ENCODE measurements around the gene C4orf17. TPM values are rescaled to one million over a fixed set of nuclear protein-coding genes. Genes with fewer than 3 reads are reported as not detected.
"Not testable (repeated sequence)": the region's sequence is repeated elsewhere in the genome, so short reads cannot be mapped to it uniquely, and the experiment has no call there.

C4orf17 gene
- not detected in 2 replicates for total RNA-seq

DNA sequence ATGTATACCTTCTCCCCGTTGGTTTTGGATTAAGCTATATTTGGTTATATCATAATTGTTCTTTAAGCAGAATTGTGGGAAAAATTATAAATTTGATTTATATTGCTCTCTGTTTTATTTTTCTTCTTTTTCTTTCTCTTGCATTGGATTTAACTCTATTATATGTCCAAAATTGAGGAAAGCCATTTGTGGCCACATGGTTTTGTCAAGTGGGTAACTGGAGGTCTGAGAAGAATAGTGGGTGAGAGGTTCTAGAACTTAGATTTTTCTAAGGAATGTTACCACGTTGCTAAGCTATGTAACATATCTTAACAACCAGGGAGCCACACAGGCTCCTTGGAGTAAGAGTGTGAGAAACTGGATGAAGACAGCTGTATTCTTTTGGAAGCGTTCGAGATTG is at the start of gene C4orf17:
Gene C4orf17, plus strand, starts transcription at position 301 of the 400 bp plus-strand sequence. CDS start 2,061 bp downstream, outside the sequence.
- Mint-ChIP-seq H3K9me3 (peaks cover 18% of the 10 kb centered on the region), H3K27ac (no peak within 1 kb of the TSS), H3K4me1 (peaks cover 28% of the 10 kb centered on the region), H3K27me3 (peaks cover 4% of the 10 kb centered on the region), H3K36me3 (ENCODE audit: low read depth) (no peaks in the 10 kb centered on the region), H3K4me3 (no peak within 1 kb of the TSS)
- intact Hi-C loops (cut with micrococcal nuclease) = no loop called here
- DNase-seq = no peak

DNA sequence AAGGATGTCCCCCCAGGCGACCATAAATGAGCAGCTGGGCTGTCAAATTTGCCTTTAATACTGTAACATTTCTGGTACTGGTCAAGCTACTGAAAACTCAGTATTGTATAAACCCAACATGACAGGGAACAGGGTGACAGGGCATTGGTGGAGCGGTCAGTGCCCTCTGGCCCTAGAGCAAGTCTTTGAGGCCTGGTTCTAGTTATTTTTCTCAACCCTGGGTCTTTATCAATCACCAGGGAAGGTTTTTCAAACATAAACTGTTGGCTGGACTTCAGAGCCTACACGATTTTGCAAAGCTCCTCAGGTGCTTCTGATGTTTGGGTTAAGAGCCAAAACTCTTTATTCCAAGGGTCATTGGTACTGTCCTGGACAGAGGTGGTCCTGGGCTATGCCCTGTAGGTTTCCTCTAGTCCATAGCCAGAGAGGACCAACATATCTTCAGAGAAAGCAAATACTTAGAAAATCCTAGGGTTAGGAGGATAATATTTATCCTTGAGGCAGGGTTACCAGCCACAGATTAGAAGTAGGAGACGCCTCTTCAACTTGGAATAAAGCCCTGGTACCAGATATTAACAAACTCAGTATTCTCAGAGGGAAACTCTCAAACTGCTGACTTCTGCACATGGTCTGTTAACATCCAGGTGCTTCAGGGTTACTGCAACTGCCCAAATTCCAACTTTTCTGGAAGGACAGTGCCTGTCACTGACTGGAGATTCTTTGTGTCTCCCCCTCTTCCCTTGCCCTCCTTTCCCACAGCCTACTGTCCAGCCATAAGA is 49.0 kb upstream of the C4orf17 start:
- no peak for DNase-seq
- no peak overlapping the region for H3K27ac Mint-ChIP-seq
- no peaks in the 10 kb centered on the region for H3K36me3 Mint-ChIP-seq (ENCODE audit: low read depth)
- no peaks in the 10 kb centered on the region for H3K9me3 Mint-ChIP-seq
- H3K4me1 Mint-ChIP-seq = no peaks in the 10 kb centered on the region
- peaks cover 21% of the 10 kb centered on the region for H3K27me3 Mint-ChIP-seq
- intact Hi-C loops (cut with micrococcal nuclease) = loop anchor here (5.0 to 10.0 kb wide), 2 partner anchors 343 to 465 kb away; partner anchors contain the start of gene METAP1
- H3K4me3 Mint-ChIP-seq = no peak overlapping the region

- intact Hi-C loops (cut with micrococcal nuclease) = loop anchor here (1.0 to 10.0 kb wide), 3 partner anchors 342 to 466 kb away; partner anchors contain the start of gene METAP1
- Mint-ChIP-seq H3K27ac (no peak overlapping the region), H3K36me3 (ENCODE audit: low read depth) (no peaks in the 10 kb centered on the region), H3K9me3 (no peaks in the 10 kb centered on the region), H3K4me1 (no peaks in the 10 kb centered on the region), H3K27me3 (peaks cover 22% of the 10 kb centered on the region), H3K4me3 (no peak overlapping the region)
- peak; percentile 82 for DNase-seq
Observed at GRCh38 chr4:99462875-99463464, 47.9 kb upstream of the C4orf17 start.

GRCh38 chr4:99463566-99463965 is 47.3 kb upstream of the C4orf17 start:
- intact Hi-C loops (cut with micrococcal nuclease) = loop anchor here (1.0 to 10.0 kb wide), 3 partner anchors 341 to 466 kb away; partner anchors contain the start of gene METAP1

GRCh38 chr4:99467887-99468286 is 42.9 kb upstream of the C4orf17 start:
- DNase-seq = no peak
- Mint-ChIP-seq H3K27me3 (peaks cover 17% of the 10 kb centered on the region), H3K27ac (no peak overlapping the region), H3K4me3 (no peak overlapping the region), H3K36me3 (ENCODE audit: low read depth) (no peaks in the 10 kb centered on the region), H3K9me3 (no peaks in the 10 kb centered on the region), H3K4me1 (no peaks in the 10 kb centered on the region)
- intact Hi-C loops (cut with micrococcal nuclease) = loop anchor here (10.0 kb wide), 1 partner anchor 337 kb away; no protein-coding TSS in a partner anchor

More at GRCh38 chr4:99463566-99463965, 47.3 kb upstream of the C4orf17 start:
- Mint-ChIP-seq H3K27me3 (peaks cover 23% of the 10 kb centered on the region), H3K36me3 (ENCODE audit: low read depth) (no peaks in the 10 kb centered on the region), H3K27ac (no peak overlapping the region), H3K9me3 (no peaks in the 10 kb centered on the region), H3K4me3 (no peak overlapping the region), H3K4me1 (no peaks in the 10 kb centered on the region)
- no peak for DNase-seq

DNA sequence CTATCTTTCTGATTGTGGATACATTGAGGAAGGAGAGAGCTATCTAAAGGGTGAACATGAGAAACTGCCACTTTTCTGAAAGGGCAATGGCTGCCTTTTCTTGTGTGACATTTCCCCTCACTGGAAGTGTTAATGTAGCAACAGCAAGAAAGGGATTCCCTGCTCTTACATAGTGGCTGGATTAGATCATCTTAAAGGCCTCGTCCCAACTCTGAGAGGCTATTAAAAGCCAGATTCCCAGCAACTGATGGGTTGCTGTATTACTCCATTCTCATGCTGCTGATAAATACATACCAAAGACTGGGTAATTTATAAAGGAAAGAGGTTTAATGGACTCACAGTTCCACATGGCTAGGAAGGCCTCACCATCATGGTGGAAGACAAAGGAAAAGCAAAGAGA is 41.9 kb upstream of the C4orf17 start:
- Mint-ChIP-seq H3K9me3 (no peaks in the 10 kb centered on the region), H3K4me3 (no peak overlapping the region), H3K36me3 (ENCODE audit: low read depth) (no peaks in the 10 kb centered on the region), H3K27me3 (peaks cover 14% of the 10 kb centered on the region), H3K27ac (no peak overlapping the region), H3K4me1 (no peaks in the 10 kb centered on the region)
- DNase-seq = no peak
- intact Hi-C loops (cut with micrococcal nuclease) = loop anchor here (10.0 kb wide), 1 partner anchor 336 kb away; no protein-coding TSS in a partner anchor

- no peaks in the 10 kb centered on the region for H3K4me1 Mint-ChIP-seq
- intact Hi-C loops (cut with micrococcal nuclease) = no loop called here
- H3K4me3 Mint-ChIP-seq = no peak overlapping the region
- no peak overlapping the region for H3K27ac Mint-ChIP-seq
- no peaks in the 10 kb centered on the region for H3K9me3 Mint-ChIP-seq
- H3K36me3 Mint-ChIP-seq (ENCODE audit: low read depth) = no peaks in the 10 kb centered on the region
- DNase-seq = no peak
- peaks cover 14% of the 10 kb centered on the region for H3K27me3 Mint-ChIP-seq
Observed at GRCh38 chr4:99471349-99471748, 39.5 kb upstream of the C4orf17 start.

DNA sequence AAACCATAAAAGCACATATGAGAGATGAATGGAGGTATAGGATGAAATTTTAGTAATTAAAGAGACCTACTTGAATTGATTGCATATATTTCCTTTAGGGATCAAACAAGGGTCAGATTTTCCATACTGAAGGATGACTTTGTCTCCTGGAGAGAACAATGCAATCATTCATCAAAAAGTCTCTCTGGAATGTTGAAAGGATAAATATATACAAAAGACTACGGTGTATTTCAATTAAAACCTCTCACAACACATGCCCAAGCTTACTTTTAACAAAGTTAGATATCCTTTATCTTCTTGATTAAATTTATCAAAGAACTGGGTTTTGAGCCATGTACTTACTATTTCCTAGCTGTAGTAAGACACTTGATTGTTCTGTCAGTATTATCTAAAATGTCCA is 38.9 kb upstream of the C4orf17 start:
- no peak for DNase-seq
- Mint-ChIP-seq H3K27ac (no peak overlapping the region), H3K27me3 (peaks cover 14% of the 10 kb centered on the region), H3K4me3 (no peak overlapping the region), H3K9me3 (no peaks in the 10 kb centered on the region), H3K4me1 (no peaks in the 10 kb centered on the region), H3K36me3 (ENCODE audit: low read depth) (no peaks in the 10 kb centered on the region)
- intact Hi-C loops (cut with micrococcal nuclease) = no loop called here

DNA sequence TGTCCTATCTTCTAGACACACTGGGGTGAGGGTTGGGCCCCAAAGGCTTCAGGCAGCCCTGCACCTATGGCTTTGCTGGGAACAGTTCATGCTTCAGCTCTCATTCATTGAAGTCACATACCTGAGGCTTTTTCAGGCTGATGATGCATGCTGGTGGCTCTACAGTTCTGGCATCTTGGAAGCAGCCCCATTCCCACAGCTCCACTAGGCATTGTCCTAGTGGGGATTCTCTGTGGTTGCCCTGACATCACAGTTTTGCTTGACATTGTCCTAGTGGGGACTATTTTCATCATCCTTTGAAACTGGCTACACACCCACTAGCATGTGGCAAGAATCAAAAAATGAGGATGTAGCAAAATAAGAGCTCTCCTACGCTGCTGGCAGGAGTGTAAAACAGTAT is 37.7 kb upstream of the C4orf17 start:
- no peak for DNase-seq
- Mint-ChIP-seq H3K4me1 (no peaks in the 10 kb centered on the region), H3K27me3 (peaks cover 8% of the 10 kb centered on the region), H3K36me3 (ENCODE audit: low read depth) (no peaks in the 10 kb centered on the region), H3K4me3 (no peak overlapping the region), H3K27ac (no peak overlapping the region), H3K9me3 (no peaks in the 10 kb centered on the region)
- intact Hi-C loops (cut with micrococcal nuclease) = no loop called here

- Mint-ChIP-seq H3K9me3 (peaks cover 27% of the 10 kb centered on the region), H3K4me1 (no peaks in the 10 kb centered on the region), H3K36me3 (ENCODE audit: low read depth) (no peaks in the 10 kb centered on the region), H3K4me3 (no peak overlapping the region), H3K27me3 (peaks cover 5% of the 10 kb centered on the region), H3K27ac (no peak overlapping the region)
- no peak for DNase-seq
- intact Hi-C loops (cut with micrococcal nuclease) = no loop called here
Observed at GRCh38 chr4:99483636-99484035, 27.2 kb upstream of the C4orf17 start.

DNA sequence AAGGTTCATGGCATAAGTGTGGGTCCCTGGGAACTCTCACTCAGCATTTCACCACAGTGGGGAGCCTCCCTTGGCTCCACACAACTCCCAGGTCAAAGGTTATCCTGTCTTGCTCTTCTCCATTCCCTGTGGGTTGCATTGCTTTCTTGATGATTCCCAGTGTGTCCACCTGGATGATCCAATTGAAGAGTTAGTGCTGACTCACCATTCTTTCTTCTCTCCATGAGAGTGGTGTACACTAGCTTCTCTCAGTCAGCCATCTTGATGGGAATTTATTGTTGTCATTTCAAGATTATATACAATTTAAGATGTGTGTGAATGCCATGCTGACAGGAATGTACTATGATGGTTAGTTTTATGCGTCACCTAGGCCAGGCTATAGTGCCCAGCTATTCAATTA is 25.6 kb upstream of the C4orf17 start:
- peaks cover 32% of the 10 kb centered on the region for H3K9me3 Mint-ChIP-seq
- peaks cover 3% of the 10 kb centered on the region for H3K27me3 Mint-ChIP-seq
- intact Hi-C loops (cut with micrococcal nuclease) = no loop called here
- H3K4me3 Mint-ChIP-seq = no peak overlapping the region
- no peak overlapping the region for H3K27ac Mint-ChIP-seq
- DNase-seq = no peak
- H3K36me3 Mint-ChIP-seq (ENCODE audit: low read depth) = no peaks in the 10 kb centered on the region
- no peaks in the 10 kb centered on the region for H3K4me1 Mint-ChIP-seq

DNA sequence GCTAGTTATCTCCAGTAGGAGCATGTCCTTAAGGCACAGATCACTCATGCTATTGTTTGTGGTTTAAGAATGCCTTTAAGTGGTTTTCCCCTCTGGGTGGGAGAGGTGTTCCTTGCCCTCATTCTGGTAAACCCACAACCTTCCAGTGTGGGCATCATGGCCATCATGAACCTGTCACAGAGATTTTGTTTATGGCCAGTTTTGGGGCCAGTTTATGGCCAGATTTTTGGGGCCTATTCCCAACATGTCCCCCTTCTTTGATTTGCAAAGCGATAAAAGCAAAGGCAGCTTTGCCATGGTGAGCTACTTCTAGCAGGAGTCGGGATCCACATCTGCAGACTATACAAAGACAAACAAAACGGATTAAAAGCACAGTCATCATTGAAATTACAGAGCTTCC is 24.2 kb upstream of the C4orf17 start:
- H3K27ac Mint-ChIP-seq; H3K27me3 Mint-ChIP-seq; H3K4me3 Mint-ChIP-seq; H3K36me3 Mint-ChIP-seq (ENCODE audit: low read depth); intact Hi-C loops (cut with micrococcal nuclease); H3K4me1 Mint-ChIP-seq; DNase-seq: not testable (repeated sequence)
- peaks cover 35% of the 10 kb centered on the region for H3K9me3 Mint-ChIP-seq

DNA sequence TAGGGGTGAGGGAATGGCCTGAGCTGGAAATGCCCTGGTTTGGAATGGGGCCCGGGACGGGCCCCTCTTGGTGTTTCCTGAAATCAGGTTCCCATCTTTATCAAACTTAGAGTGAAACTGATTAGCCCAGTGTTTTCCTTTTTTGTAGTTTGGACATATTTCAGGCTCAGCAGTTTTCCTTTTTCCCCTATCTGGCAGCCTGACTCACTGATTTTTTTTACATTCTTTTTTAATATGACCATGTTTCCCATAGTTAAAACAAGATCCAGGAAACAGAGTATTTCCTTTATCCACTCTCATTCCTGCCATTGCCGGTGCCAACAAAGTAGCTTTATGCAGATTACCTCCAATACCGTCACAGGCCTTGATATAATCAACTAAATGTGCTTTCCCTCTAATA is 20.5 kb upstream of the C4orf17 start:
- H3K36me3 Mint-ChIP-seq (ENCODE audit: low read depth) = no peaks in the 10 kb centered on the region
- H3K4me1 Mint-ChIP-seq = no peaks in the 10 kb centered on the region
- intact Hi-C loops (cut with micrococcal nuclease) = no loop called here
- DNase-seq = no peak
- H3K4me3 Mint-ChIP-seq = no peak overlapping the region
- H3K9me3 Mint-ChIP-seq = peaks cover 28% of the 10 kb centered on the region
- H3K27me3 Mint-ChIP-seq = peaks cover 1% of the 10 kb centered on the region
- no peak overlapping the region for H3K27ac Mint-ChIP-seq

- Mint-ChIP-seq H3K27ac (no peak overlapping the region), H3K27me3 (no peaks in the 10 kb centered on the region), H3K4me1 (peaks cover 34% of the 10 kb centered on the region), H3K4me3 (no peak overlapping the region), H3K9me3 (peaks cover 14% of the 10 kb centered on the region), H3K36me3 (ENCODE audit: low read depth) (no peaks in the 10 kb centered on the region)
- intact Hi-C loops (cut with micrococcal nuclease) = loop anchor here (5.0 kb wide), 4 partner anchors 342 to 903 kb away; partner anchors contain the start of gene H2AZ1
- DNase-seq = no peak
Observed at GRCh38 chr4:99504804-99505502, 5.9 kb upstream of the C4orf17 start.

Measured in activated CD4-positive, alpha-beta T cell treated with anti-CD3 and anti-CD28 coated beads, Interleukin-2, amount 10 ng/mL, durations not matched to agents 24 days and 14 days (primary cell).